ENCODE results near the gene LDLRAD3.

LDLRAD3 gene

GRCh38 chr11:36054628-36055027 is 110.8 kb downstream of the LDLRAD3 start:
- no peak for FAIRE-seq

- FAIRE-seq = no peak
Measured at GRCh38 chr11:36056160-36056751, 112.4 kb downstream of the LDLRAD3 start.

GRCh38 chr11:36057379-36058042 is 113.6 kb downstream of the LDLRAD3 start:
- no peak for FAIRE-seq

GRCh38 chr11:36059660-36060059 is 115.8 kb downstream of the LDLRAD3 start:
- FAIRE-seq = no peak

GRCh38 chr11:36060926-36061325 is 117.1 kb downstream of the LDLRAD3 start:
- FAIRE-seq = no peak

GRCh38 chr11:36061471-36061870 is 117.6 kb downstream of the LDLRAD3 start:
- no peak for FAIRE-seq

- no peak for FAIRE-seq
Measured at GRCh38 chr11:36062796-36063365, 119.0 kb downstream of the LDLRAD3 start.

GRCh38 chr11:36065436-36065835 is 121.6 kb downstream of the LDLRAD3 start:
- FAIRE-seq = no peak

GRCh38 chr11:36066891-36067290 is 123.0 kb downstream of the LDLRAD3 start:
- FAIRE-seq = no peak

- no peak for FAIRE-seq
Measured at GRCh38 chr11:36069576-36070212, 125.8 kb downstream of the LDLRAD3 start.

GRCh38 chr11:36070213-36070953 is 126.5 kb downstream of the LDLRAD3 start:
- no peak for FAIRE-seq

GRCh38 chr11:36070954-36071330 is 127.1 kb downstream of the LDLRAD3 start:
- FAIRE-seq = no peak

- FAIRE-seq = no peak
Measured at GRCh38 chr11:36071917-36072500, 128.1 kb downstream of the LDLRAD3 start.

- no peak for FAIRE-seq
Measured at GRCh38 chr11:36073411-36074203, 129.7 kb downstream of the LDLRAD3 start.

- no peak for FAIRE-seq
Measured at GRCh38 chr11:36074941-36075431, 131.1 kb downstream of the LDLRAD3 start.

- FAIRE-seq = no peak
Measured at GRCh38 chr11:36077368-36077767, 133.5 kb downstream of the LDLRAD3 start.

GRCh38 chr11:36077886-36078685 is 134.2 kb downstream of the LDLRAD3 start:
- no peak for FAIRE-seq

GRCh38 chr11:36078686-36079055 is 134.8 kb downstream of the LDLRAD3 start:
- FAIRE-seq = no peak

GRCh38 chr11:36079878-36080675 is 136.2 kb downstream of the LDLRAD3 start:
- no peak for FAIRE-seq

- FAIRE-seq = no peak
Measured at GRCh38 chr11:36081274-36081945, 137.5 kb downstream of the LDLRAD3 start.
